CD4-positive, alpha-beta T cell treated with Interleukin-12 subunit alpha and Interleukin-12 subunit beta, for 1 hour (primary cell): Measurements from ENCODE around the gene GLI3.

Source experiments
- DNase-seq: peaks from one replicate; pipeline ENCODE4 v3.0.0-alpha.2; 2020

The GLI3 gene

DNA sequence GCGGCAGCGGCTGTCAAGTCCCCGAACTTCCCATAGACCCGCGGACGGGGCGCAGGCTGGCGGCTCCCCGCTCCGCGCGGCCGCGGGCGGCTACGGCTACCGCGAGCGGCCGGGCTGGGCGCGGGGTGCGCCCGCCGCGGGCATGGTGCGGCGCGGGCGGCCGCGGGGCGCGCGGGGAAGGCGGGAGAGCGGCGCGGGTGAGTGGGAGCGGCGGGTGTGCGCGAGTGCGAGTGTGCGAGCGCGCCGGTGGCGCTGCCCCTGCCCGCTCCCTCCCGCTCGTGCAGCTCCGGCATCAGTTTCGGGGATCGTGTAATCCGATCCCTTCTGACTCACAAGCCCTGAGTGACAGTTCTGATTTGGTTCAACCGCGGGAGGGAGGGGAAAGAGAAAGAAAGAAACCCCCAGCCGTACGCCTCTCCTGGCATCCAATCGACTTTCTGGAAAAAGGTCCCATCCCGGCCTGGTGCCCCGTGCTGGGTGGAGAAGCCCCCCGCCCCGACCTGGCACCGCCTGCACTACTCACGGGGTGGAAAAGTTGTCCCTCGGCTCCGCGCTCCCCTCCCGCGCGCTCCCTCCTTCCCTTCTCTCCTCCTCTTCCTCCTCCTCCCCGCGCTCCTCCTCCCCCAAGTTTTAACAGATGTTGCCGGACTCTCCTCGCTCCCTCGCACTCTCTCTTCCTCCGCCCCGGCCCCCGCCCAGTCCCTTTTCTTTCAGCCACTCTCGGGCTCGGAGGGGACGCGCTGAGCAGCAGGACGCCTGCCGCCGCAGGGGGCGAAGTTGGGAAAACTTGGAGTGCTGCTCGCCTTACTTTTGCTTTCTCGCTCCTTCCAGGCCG is at the start of gene GLI3:
Gene GLI3, minus strand, starts transcription at position 234 of the 835 bp plus-strand sequence. CDS start 13,956 bp downstream, outside the sequence.
- no peak for DNase-seq

DNA sequence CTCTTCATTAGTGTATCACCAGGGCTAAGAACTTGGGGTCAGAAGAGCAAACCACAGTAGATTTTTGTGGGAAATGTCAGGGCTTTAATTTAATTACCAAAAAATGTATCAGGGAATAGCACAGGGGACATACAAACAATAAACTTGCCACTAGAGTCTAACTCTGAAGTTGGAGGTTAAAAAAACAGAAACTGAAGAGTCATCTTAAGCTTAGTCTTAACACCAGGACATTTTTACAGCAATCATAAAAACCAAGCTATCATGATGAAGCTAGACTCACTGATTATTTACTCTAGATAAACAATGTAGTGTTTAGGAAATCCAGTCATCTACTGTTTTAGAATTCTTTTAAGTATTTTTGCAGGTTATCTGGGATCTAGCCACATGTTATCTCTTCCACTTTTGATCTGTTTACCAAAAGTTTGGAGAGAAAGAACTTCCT is 48.4 kb upstream of the GLI3 start:
- no peak for DNase-seq

DNA sequence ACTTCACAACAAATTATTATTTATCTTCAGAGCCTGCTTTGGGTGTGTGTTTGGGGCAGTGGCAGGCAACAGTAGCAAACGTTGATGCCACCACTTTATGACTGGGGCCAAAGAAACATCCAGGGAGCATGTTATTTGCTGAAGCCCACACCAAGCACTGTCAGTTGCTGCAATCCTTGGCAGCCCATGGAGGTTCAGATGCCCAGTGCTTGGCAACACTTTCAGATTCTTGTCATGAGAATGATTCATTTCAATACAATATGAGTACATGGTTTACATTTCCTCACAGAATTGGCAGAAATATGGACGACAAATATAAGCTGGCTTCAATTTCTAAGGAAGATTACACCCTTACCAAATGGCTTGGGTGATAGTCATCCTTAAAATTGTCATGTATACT is 46.5 kb upstream of the GLI3 start:
- DNase-seq, result no peak

DNA sequence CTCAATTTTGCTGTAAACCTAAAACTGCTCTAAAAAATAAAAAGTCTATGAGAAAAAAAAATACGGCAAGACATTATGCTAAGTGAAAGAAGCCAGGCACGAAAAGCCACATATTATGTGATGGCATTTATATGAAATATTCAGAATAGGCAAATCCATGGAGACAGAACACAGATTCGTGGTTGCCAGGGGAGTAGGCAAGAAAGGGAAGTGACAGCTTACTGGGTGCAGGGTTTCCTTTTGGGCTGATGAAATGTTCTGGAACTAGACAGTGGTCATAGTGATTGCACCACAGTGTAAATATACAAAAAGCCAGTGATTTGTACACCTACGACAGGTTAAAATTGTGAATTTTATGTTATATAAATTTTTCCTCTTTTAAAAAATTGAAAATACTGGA is 41.3 kb upstream of the GLI3 start:
- no peak for DNase-seq

DNA sequence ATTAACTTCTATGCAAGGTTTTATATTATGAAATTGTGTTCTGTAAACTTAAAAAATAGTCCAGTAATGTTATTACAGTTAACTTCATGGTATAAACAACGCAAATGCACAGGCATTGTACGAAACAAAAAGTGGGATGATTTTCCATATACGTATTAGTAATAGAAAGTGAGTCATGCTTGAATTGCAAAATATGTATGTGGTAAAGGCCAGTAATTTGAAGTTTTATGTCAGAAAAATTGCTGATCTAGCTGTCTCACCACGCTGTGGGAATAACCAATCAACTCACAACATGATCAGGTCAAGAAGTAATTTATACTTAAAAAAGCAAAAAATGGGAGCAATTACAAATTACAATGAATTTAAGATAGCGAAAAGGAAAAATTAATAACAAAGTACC is 37.0 kb upstream of the GLI3 start:
- DNase-seq, result no peak

DNA sequence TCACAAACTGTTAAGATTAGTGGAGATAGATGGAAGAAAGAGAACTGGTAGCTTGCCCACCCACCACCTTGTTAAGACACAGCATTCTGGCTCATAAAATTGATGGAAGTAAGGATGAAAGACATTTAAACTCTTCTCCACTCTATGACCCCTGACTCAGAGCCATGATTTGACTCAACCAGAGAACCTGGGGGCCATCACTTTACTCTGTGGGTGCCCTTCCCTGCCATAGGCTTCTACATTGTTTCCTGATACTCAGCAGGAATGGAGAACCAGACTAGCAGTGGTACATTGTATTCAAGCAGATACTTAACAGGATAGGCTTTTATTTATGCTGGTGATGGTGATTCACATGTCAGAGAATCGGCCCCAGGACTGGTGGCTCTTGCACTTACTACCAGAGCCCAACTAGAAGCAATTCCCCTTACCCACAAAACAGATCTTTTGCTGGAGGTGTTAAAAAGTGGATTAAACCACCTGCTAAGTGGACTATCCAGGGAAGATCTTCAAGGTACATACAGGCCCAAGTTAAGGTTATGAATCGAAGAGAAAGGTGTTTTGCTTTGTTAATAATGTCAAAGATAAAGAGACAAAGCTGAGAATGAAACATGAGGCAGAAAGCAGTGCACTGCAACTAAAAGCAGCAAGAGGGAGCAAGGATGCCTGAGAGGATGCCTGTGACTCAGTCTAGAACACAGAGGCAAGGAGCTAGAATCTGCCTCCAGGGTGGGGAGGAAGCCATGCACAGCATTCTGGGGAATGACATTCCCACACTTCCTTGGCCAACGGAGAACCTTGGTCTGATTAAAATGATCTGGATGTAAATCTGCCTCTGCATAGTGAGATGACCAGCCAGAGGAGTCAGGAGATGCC is 36.0 kb upstream of the GLI3 start:
- no peak for DNase-seq

DNA sequence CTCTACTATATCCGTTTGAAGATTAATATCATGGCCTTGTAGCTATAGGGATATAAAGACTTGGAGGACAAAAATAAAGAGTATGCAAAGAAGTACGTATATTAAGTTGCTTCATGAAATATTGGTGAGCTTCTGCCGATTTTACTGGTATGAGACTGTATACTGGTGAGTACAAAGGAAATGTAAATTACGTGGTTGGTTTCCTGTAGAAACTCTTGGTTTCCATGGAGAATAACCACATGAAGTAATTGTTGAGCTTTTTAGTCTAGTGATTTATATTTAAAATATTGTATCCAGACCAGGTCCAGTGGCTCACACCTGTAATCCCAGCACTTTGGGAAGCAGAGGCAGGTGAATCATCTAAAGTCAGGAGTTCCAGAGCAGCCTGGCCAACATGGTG is 32.2 kb upstream of the GLI3 start:
- DNase-seq, result no peak

DNA sequence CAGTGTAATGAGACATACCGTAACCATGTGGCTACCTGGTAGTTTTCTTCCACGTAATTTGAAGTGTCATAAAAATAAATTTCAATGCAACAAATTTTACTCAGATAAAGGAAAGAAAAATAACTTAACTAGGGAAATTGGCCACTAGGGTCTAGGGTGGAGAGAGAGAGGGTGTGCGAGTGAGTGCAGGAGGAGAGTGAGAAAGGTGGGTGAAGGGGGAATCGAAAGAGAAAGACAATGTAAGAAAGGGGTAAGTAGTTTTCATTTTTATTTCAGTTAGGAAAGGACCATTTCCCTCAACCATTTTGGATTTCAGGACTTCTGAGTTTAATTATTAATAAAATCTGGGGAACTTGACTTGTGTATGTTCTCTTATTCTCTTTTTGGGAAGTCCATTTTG is 27.7 kb upstream of the GLI3 start:
- no peak for DNase-seq

DNA sequence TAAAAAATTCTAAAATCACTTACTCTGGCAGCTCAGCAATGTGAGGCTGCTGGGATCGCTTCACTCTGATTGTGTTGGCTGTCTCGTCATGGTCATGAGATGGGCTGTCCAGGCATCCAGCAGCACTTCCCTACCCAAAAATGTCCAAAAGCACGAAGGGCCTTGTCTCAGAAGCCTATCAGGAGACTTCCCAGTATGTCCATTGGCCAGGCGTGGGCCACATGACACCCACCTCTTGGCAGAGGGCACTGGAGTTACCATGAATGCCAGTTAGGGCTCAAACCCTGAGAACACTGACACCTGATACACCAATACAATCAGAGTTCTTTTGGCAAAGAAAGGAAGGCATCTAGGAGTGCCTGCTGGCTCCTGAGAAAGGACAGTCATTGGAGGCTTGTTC is 27.0 kb upstream of the GLI3 start:
- no peak for DNase-seq

DNA sequence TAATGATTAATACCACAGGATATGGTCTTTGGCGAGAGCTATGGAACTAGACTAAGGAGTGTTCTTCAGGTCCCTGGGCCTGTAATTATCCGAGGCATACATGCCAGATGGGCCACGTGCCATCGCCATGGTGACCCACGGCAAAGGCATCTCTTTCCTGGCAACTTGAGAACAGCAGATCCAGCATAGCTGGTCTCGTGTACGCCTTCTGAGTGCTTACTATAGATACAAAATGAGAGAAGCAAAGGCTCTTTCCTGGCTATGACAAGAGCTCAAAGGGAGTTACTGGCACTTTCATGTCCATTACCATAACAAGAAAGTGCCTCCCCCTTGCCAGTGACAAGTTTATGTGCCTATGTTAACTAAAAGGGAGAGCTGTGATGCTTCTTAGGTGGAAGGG is 26.0 kb upstream of the GLI3 start:
- no peak for DNase-seq

DNA sequence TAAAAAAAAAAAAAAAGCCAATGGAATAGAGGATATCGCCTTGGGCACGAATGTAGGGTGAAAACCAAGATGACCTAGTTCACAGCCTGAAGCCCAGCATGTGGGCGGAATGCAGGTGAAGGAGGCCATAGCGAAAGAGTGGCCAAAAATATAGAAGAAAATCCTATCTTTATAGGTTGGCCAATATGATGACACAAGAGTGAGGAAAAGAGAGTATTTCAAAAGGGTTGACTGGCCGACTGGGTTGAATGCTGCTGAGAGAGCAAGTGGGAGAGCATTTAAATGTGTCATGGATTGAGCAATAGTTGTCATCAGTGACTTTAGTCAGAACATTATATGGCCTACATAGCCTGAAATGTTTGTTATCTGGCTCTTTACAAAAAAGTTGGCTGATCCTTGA is 17.2 kb upstream of the GLI3 start:
- no peak for DNase-seq

DNA sequence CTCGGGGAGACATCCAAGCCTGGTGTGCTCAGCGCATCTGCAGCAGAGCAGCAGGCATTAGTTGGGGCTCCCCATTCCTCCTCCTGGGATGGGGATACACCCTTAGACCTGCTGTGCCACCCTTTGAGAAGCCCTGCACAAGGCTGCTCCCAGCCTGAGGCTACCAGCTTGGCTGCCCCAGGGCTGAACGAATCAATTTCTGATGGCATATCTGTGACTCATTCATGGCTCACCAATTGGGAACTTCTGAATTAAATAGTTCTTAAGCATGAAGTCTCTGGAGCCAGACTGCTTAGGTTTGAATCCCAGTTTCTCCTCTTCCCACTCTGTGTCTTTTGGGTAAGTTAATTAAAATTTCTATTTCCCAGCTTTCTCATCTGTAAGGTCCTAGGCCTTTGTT is 16.3 kb upstream of the GLI3 start:
- no peak for DNase-seq

DNA sequence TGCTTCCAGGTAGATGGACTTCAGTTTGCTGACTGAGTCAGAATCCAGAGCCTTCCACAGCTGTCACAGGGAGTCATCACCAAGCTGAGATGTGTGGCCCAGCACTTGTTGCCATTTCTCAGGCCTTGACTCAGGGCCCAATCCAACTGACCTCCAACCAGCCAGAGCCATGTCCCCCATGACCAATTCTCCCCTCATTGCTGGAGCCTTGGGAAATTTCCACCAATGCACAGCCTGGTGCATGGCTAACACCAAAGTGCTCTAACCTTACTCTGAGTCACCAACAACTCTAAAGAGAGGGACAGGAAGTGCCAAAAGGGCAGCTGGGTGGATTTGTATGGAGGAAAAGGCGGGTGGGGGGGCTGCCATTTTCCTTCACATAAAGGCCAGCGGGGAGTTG is 13.4 kb upstream of the GLI3 start:
- DNase-seq, result no peak

DNA sequence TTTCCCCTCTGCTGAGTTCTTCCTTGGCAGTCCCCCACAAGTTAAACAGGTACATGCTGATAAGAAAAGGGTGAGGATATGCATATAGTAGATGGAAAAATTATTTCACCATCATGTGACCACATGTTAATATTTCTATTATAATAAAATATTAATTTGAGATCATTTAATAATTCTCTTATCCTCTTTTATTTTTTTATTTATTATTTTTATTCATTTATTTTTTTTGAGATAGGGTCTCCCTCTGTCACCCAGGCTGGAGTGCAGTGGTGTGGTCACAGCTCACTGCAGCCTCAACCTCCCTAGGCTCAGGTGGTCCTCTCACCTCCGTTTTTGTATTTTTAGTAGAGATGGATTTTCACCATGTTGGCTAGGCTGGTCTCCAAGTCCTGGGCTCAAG is 11.6 kb upstream of the GLI3 start:
- no peak for DNase-seq

DNA sequence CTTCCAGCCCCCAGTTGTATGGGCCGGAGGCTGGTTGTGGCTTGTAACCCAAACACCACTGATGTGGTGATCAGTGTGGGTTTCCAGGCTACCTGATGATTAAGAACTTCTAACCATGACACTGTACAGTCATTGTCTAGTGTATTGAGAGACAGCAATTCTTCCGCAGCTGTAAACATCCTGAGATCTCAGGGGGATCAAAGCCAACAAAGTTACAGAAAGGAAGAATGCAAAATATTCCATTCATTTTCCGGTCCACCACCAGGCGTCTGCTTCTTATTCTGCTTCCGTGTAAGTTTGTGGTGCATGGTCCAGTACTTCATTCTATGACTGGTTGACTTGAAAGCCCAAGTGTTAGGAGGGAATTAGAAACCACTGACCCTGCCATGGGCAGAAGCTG is 10.3 kb upstream of the GLI3 start:
- no peak for DNase-seq

DNA sequence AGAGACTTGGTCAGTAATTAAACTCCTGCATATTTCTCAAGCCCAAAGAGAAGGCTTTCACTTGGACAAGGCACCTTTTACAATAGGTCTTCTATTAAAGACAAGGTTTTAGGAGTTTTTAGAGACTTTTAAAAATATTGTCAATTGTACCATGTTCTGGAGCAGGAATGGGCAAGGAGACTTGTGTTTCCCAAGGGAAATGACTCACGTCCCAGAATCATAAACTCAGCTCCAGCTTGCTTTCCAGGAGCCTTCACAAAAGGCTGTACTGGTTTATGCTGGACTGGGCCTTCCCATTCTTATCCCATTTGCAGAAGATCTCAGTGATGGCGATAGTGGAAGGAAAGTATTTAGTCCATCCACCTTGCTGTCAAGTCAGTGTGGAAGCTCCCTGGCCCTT is 7.8 kb upstream of the GLI3 start:
- no peak for DNase-seq

DNA sequence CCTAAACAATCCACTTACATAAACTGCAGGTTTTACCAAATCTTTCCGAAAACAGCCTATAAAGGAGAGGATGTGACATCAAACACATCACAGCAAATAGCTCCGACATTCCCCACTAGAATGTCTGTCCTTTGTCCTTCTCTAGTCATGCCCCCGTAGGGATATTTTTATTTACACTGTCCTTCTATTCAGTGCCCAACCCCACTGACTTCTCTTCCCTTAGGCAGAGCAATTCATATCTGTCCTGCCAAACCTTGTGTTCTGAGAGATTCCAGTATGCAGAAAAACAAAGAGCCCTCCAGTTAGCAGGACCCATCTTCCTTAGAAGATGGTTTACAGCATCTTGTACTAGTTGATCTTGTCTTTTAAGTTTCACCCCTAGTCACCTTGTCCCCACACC is 5.4 kb upstream of the GLI3 start:
- no peak for DNase-seq

DNA sequence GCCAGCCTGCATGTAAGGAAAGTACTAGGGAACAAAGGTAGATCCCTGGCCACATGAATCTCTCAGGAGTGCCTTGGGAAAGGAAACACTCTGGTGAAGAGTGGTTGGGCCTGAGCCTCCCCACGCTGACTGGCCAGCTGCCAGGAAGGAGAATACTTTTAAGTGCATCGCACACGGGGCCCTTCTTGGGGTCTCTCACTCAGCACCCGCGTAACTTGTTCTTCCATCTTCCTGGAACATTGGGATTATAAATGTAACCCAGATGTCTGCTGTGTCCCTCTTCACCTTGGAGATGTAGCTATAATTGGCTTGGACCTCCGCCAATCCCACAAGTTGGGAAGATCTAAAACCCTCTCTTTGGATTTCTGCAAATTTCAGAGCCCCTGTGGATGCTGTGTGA is 4.4 kb upstream of the GLI3 start:
- no peak for DNase-seq

DNA sequence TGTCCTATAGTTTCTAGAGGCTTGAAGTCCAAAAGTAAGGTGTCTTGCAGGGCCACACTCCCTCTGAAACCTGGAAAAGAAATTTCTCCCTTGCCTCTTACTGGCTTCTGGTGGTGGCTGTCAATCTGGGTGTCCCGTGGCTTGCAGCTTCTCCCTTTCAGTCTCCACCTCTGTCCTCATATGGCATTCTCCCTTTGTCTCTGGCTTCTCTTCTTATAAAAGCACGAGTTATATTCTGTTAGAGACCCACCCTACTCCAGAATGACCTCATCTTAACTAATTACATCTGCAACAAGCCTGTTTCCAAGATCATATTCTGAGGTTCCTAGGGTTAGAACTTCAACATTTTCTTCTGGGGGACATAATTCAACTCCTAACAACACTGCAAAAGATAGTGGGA is 3.4 kb upstream of the GLI3 start:
- DNase-seq, result no peak

DNA sequence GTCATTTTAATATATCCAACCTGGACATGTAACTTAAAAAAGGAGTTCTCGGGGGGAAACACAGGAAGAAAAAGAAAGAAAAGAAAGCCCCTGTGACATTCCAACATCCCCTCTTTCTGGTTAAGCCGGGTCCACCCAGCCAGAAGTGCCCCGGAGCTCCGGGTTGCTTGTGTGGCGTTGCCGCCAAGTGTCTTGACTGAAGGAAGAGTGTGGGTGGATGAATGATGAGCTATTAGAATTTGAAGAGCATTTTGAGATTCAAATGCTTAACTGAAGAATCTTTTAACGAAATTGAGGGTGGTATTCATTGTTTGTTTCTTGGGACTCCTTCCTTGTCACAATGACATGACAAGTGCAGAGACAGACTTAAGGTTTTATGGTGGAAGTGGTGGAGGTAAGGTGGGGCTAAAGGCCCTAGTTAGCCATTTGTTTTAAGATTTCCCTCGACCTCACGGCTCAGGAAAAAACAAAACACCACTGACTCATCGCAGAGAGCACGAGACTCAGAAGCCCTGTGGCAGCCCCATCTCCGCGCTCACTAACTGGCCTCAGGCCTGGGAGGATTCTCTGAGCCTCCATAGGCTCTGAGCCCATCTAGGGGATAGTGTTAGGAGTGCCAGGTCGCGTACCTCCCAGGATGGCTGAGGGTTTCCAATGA is 1.8 kb upstream of the GLI3 start:
- no peak for DNase-seq

DNA sequence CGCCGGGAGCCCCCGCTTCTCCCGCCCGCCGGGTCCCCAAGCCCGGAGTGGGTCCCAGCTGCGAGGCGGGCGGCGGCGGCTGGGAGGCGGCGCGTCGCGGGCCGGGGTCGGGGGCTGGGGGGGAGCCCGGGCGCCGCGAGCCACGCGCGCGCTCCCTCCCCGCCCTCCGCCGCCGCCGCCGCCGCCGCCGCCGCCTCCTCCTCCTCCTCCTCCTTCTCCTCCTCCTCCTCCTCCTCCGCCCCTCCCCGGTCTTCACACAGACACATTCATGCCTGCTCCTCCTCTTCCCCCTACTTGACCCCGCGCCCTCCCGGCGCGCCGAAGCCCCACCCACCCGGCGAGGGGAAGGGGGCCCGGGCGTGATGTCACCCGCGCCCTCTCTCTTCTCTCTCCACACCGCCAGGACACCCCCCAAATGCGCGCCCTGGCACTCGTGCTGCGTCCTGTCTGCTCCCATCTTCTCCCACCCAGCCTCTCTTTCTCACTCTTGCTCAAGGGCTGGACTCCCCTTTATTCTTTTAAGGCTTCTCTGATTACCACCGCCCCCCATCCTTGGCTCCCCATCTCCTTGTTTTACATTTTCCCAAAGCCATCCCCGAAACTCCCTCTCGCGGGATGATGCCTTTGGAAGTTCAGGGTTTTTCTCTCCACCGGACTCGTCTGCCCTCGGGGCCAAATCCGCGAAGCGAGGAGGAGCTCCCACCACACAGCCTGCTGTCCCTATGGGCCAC is 967 bp upstream of the GLI3 start:
- DNase-seq, result peak; percentile 2

DNA sequence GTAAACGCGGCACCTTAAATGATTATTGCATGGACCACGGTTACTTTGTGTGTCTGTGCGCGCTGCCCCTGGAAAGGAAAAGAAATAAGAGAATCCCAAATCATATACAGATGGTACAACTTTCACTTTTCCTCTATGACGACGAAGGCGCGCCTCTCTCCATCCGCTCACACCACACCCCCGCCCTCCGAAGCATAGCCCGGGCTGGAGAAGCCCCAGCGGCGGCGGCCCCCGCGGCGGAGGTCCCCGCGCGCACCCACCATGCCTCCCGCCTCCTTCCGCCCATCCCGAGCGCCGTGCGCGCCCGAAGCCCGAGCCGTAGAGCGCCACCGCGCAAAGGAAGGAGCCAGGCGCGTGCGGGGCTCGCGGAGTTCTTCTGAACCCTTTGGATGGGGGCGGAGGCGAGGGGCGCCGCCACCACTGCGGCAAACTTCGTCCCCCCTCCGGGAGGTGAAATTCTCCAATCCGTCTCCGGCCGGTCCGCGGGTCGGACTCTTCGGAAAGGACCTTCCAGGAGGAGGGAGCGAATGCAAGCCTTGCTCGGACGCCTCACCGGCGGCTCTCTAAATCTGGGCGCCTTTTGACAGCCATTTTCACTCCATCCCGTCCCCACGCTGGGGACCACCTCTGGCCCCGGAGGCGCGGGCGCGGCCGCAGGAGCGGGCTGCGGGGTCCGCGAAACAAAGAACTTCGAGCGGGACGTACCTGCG is 588 bp downstream of the GLI3 start:
- no peak for DNase-seq
